Loucy (cell line): ENCODE data around the gene C11orf58.

Experiments used
- CTCF ChIP-seq: fragments of 200-600 bp; sonication (generic); conservative IDR thresholded peaks from 2 replicates; pipeline ENCODE4 v1.5.1; 2014; ENCODE audit warnings: mild to moderate bottlenecking, antibody characterized with exemption, low read length
- EZH2phosphoT487 ChIP-seq: fragments of 200-600 bp; IDR thresholded peaks from 2 replicates; pipeline ENCODE4 v1.6.1; 2018; ENCODE audit warnings: antibody characterized with exemption, mild to moderate bottlenecking, moderate library complexity, borderline replicate concordance

GRCh38 chr11:16759857-16760508 is 21.5 kb downstream of the C11orf58 start:
- TF ChIP-seq CTCF, result no peak
- no peak for TF ChIP-seq EZH2phosphoT487
